Measurements from ENCODE around the gene FGF16. TPM values are rescaled to one million over a fixed set of nuclear protein-coding genes. Genes with fewer than 3 reads are reported as not detected.

FGF16 gene
- total and polyA plus RNA-seq, 8 donors = 0.73 TPM; not detected in 7

DNA sequence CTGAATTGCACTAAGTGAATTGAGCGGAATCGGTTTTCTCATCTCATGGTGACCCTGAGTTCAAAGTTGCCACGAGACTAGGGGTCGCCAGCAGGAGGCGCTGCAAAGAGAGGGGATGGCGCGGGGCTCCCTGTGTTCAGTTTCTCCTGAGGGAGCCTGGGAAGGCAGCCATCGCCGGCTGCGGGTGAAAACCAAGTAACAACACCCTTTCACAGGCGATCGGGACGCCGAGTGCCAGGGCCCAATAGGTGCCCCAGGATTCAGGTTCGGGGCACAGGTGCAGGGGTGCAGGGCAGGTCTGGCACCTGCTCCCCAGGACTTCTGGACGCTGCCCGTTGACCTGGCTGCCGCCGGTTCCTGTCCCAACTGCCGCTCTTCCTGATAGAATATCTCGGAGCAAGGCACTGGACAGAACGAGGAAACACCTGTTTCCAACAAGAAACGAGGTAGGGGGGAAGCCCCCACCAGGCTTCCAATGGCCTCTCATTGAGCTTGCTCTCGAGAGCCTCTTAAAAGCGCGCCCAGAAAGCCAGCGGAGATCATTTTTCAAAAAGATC is 1.1 kb upstream of the FGF16 start:
- Histone ChIP-seq H3K36me3 (no peaks in the 10 kb centered on the region), H3K4me3 (peak overlapping the region; percentile 34 to 48 (median 40)), H3K27ac (no peak overlapping the region), H3K27me3 (peaks cover 0 to 6% (median 0%) of the 10 kb centered on the region in 3 donors), H3K9me3 (no peaks in the 10 kb centered on the region), H3K4me1 (peaks cover 0 to 23% (median 13%) of the 10 kb centered on the region in 4 donors)
- peak in 1 of 2 donors; percentile 45 for DNase-seq
- no peak for TF ChIP-seq POLR2A (IDR thresholded peaks at IDR 0.05)
- TF ChIP-seq, protein P1, sequence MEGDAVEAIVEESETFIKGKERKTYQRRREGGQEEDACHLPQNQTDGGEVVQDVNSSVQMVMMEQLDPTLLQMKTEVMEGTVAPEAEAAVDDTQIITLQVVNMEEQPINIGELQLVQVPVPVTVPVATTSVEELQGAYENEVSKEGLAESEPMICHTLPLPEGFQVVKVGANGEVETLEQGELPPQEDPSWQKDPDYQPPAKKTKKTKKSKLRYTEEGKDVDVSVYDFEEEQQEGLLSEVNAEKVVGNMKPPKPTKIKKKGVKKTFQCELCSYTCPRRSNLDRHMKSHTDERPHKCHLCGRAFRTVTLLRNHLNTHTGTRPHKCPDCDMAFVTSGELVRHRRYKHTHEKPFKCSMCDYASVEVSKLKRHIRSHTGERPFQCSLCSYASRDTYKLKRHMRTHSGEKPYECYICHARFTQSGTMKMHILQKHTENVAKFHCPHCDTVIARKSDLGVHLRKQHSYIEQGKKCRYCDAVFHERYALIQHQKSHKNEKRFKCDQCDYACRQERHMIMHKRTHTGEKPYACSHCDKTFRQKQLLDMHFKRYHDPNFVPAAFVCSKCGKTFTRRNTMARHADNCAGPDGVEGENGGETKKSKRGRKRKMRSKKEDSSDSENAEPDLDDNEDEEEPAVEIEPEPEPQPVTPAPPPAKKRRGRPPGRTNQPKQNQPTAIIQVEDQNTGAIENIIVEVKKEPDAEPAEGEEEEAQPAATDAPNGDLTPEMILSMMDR (IDR thresholded peaks at IDR 0.05) = peak in 2 of 7 experiments; percentile 12 to 24
- intact Hi-C loops (cut with DNase I; ENCODE audit: low total_unique reads) = no loop called here
- 4 to 45% (median 14%) methylated on average over 24 to 27 of the region's 27 CpGs for WGBS, 5 donors

GRCh38 chrX:77447653-77448569 is 722 bp downstream of the FGF16 start:
- Histone ChIP-seq H3K27me3 (peaks cover 0 to 6% (median 0%) of the 10 kb centered on the region in 3 donors), H3K4me1 (peaks cover 0 to 23% (median 13%) of the 10 kb centered on the region in 4 donors), H3K36me3 (no peaks in the 10 kb centered on the region), H3K9me3 (no peaks in the 10 kb centered on the region), H3K4me3 (peak overlapping the region; percentile 34 to 48 (median 40)), H3K27ac (no peak overlapping the region)
- 47 to 70% (median 54%) methylated on average over 5 to 73 of the region's 73 CpGs for WGBS, 5 donors
- TF ChIP-seq POLR2A (IDR thresholded peaks at IDR 0.05) (no peak), EP300 (IDR thresholded peaks at IDR 0.05) (no peak), POLR2AphosphoS5 (IDR thresholded peaks at IDR 0.05) (no peak)
- TF ChIP-seq, protein P1 (IDR thresholded peaks at IDR 0.05) = no peak
- intact Hi-C loops (cut with DNase I; ENCODE audit: low total_unique reads) = no loop called here
- no peak for DNase-seq

- Histone ChIP-seq H3K27ac (no peak overlapping the region), H3K4me3 (no peak overlapping the region), H3K36me3 (no peaks in the 10 kb centered on the region), H3K9me3 (no peaks in the 10 kb centered on the region), H3K27me3 (peaks cover 0 to 6% (median 0%) of the 10 kb centered on the region in 3 donors), H3K4me1 (peaks cover 0 to 23% (median 13%) of the 10 kb centered on the region in 4 donors)
- WGBS, 5 donors = 71 to 100% (median 92%) methylated on average over 1 to 3 of the region's 3 CpGs
- no peak for DNase-seq
- TF ChIP-seq EP300 (IDR thresholded peaks at IDR 0.05) = no peak
- TF ChIP-seq, protein P1 (IDR thresholded peaks at IDR 0.05) = no peak
- no peak for TF ChIP-seq POLR2A (IDR thresholded peaks at IDR 0.05)
- no peak for TF ChIP-seq POLR2AphosphoS5 (IDR thresholded peaks at IDR 0.05)
- intact Hi-C loops (cut with DNase I; ENCODE audit: low total_unique reads) = no loop called here
These were observed 3.2 kb downstream of the FGF16 start for GRCh38 chrX:77450415-77450814.

DNA sequence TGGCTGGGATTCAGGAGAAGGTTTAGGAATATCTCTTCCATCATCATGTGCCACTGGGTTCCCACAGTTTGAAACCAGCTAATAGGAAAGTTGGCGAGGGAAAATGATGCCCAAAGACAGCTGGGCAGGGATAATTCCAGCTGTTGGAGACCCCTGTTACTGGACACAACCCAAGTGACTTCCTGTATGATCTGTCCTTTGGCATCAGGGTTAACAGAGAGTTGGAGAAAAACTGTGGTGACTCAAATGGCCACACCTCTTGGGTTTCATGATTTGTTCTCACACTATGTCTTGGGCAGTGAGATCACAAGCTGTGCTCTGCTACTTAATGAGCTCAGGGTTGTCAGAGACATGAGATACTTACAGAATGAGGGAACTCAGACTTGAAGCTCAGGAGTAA is 3.8 kb downstream of the FGF16 start:
- H3K36me3 ChIP-seq = no peaks in the 10 kb centered on the region
- TF ChIP-seq, protein P1 (IDR thresholded peaks at IDR 0.05) = no peak
- TF ChIP-seq POLR2AphosphoS5 (IDR thresholded peaks at IDR 0.05) (no peak), EP300 (IDR thresholded peaks at IDR 0.05) (no peak), POLR2A (IDR thresholded peaks at IDR 0.05) (no peak)
- peaks cover 0 to 3% (median 0%) of the 10 kb centered on the region in 3 donors for H3K27me3 ChIP-seq
- H3K27ac ChIP-seq = no peak overlapping the region
- H3K4me1 ChIP-seq = peaks cover 0 to 20% (median 9%) of the 10 kb centered on the region in 4 donors
- no peak overlapping the region for H3K4me3 ChIP-seq
- 56 to 84% (median 75%) methylated on average over 1 of the region's 1 CpG for WGBS, 5 donors
- intact Hi-C loops (cut with DNase I; ENCODE audit: low total_unique reads) = no loop called here
- DNase-seq = no peak
- no peaks in the 10 kb centered on the region for H3K9me3 ChIP-seq

Measured in stomach (tissue), 9 donors.